ENCODE data around the gene CTNNA3.

Gene CTNNA3

DNA sequence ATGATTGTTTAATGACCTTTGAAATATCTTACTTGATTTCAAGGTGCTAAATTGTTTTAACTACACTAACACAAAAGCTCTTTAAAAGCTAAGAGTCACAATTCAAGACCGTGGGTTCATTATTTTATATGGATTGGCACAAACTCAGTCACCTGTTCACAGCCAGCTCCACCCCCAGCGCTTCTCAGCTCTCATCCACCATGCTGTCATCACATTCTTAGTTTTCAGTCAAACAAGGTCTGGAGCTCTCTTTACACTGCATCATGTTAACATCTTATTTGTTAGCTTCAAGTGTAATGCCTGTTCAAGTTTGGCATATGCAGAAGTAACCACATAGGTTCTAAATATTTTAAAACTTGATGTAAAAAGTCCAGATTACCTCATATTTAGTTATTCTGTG is 951.1 kb downstream of the CTNNA3 start:
- 82 to 95% methylated on average over 1 to 2 of the region's 2 CpGs for WGBS, 2 experiments (ENCODE audit: insufficient coverage in 2 of 2)
- H3K27ac ChIP-seq (ENCODE audit: low read depth, low read length, severe bottlenecking) = no peak overlapping the region
- H3K36me3 ChIP-seq (ENCODE audit: control insufficient read depth, insufficient read depth, low read length) = no peaks in the 10 kb centered on the region
- H3K4me3 ChIP-seq (ENCODE audit: extremely low read depth, insufficient read depth, low read length, poor library complexity, severe bottlenecking) = no peak overlapping the region
- no peaks in the 10 kb centered on the region for H3K9me3 ChIP-seq (ENCODE audit: control insufficient read depth, low read length)
- H3K4me1 ChIP-seq (ENCODE audit: control insufficient read depth, insufficient read depth, low read length, poor library complexity, severe bottlenecking) = no peaks in the 10 kb centered on the region

GRCh38 chr10:66737241-66737640 is 958.8 kb downstream of the CTNNA3 start:
- no peaks in the 10 kb centered on the region for H3K9me3 ChIP-seq (ENCODE audit: control insufficient read depth, low read length)
- no peak overlapping the region for H3K27ac ChIP-seq (ENCODE audit: low read depth, low read length, severe bottlenecking)
- no peak overlapping the region for H3K4me3 ChIP-seq (ENCODE audit: extremely low read depth, insufficient read depth, low read length, poor library complexity, severe bottlenecking)
- H3K36me3 ChIP-seq (ENCODE audit: control insufficient read depth, insufficient read depth, low read length) = no peaks in the 10 kb centered on the region
- H3K4me1 ChIP-seq (ENCODE audit: control insufficient read depth, insufficient read depth, low read length, poor library complexity, severe bottlenecking) = no peaks in the 10 kb centered on the region
- WGBS, 2 experiments (ENCODE audit: insufficient coverage in 2 of 2) = no CpG with 5 or more reads among the region's 2 CpGs

- WGBS, 2 experiments (ENCODE audit: insufficient coverage in 2 of 2) = no CpG with 5 or more reads among the region's 2 CpGs
- Histone ChIP-seq H3K9me3 (ENCODE audit: control insufficient read depth, low read length) (no peaks in the 10 kb centered on the region), H3K4me3 (ENCODE audit: extremely low read depth, insufficient read depth, low read length, poor library complexity, severe bottlenecking) (no peak overlapping the region), H3K27ac (ENCODE audit: low read depth, low read length, severe bottlenecking) (no peak overlapping the region), H3K36me3 (ENCODE audit: control insufficient read depth, insufficient read depth, low read length) (no peaks in the 10 kb centered on the region), H3K4me1 (ENCODE audit: control insufficient read depth, insufficient read depth, low read length, poor library complexity, severe bottlenecking) (no peaks in the 10 kb centered on the region)
These were observed 972.2 kb downstream of the CTNNA3 start for GRCh38 chr10:66723608-66724400.

GRCh38 chr10:66719483-66719882 is 976.5 kb downstream of the CTNNA3 start:
- Histone ChIP-seq H3K9me3 (ENCODE audit: control insufficient read depth, low read length) (no peaks in the 10 kb centered on the region), H3K27ac (ENCODE audit: low read depth, low read length, severe bottlenecking) (no peak overlapping the region), H3K36me3 (ENCODE audit: control insufficient read depth, insufficient read depth, low read length) (no peaks in the 10 kb centered on the region), H3K4me1 (ENCODE audit: control insufficient read depth, insufficient read depth, low read length, poor library complexity, severe bottlenecking) (no peaks in the 10 kb centered on the region), H3K4me3 (ENCODE audit: extremely low read depth, insufficient read depth, low read length, poor library complexity, severe bottlenecking) (no peak overlapping the region)
- 50% methylated on average over 1 of the region's 1 CpG; no CpG with 5 or more reads in 1 of the 2 experiments for WGBS, 2 experiments (ENCODE audit: insufficient coverage in 2 of 2)

DNA sequence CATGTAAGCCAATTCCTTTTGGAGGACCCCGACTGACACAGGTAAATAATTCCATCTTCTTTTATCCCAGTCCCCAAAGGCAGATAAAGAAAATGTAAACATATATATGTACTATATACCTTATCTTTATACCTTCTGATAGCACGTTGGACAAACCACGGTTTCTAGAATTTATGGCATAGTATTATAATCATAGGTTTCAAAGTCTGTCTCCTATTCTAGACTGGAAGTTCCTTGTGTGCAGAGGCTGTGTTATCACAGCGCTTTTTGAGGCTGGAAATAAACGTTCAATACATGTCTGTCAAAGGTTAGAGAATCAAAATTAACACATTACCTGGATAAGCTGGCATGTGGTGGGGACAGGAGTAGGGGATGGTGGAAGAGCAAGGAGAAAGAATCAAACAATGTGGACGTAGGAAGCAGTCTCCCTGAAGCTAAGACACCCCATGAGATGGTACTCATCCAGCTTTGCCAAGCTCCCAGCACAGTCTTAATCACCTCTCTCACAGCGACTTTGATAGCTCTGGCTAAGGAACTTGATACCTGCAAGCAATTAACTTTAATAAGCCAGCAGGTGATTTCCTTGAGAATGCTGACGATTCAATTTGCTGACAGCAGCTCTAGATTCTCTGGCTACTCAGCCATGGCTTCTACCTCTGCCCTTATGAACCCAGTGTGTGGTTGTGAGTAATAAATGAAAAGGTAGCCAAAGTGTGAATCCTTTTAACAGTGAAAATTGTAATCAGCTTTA is 978.6 kb downstream of the CTNNA3 start:
- Histone ChIP-seq H3K4me1 (ENCODE audit: control insufficient read depth, insufficient read depth, low read length, poor library complexity, severe bottlenecking) (no peaks in the 10 kb centered on the region), H3K27ac (ENCODE audit: low read depth, low read length, severe bottlenecking) (no peak overlapping the region), H3K4me3 (ENCODE audit: extremely low read depth, insufficient read depth, low read length, poor library complexity, severe bottlenecking) (no peak overlapping the region), H3K9me3 (ENCODE audit: control insufficient read depth, low read length) (no peaks in the 10 kb centered on the region), H3K36me3 (ENCODE audit: control insufficient read depth, insufficient read depth, low read length) (no peaks in the 10 kb centered on the region)
- 82 to 83% methylated on average over 2 to 3 of the region's 8 CpGs for WGBS, 2 experiments (ENCODE audit: insufficient coverage in 2 of 2)

DNA sequence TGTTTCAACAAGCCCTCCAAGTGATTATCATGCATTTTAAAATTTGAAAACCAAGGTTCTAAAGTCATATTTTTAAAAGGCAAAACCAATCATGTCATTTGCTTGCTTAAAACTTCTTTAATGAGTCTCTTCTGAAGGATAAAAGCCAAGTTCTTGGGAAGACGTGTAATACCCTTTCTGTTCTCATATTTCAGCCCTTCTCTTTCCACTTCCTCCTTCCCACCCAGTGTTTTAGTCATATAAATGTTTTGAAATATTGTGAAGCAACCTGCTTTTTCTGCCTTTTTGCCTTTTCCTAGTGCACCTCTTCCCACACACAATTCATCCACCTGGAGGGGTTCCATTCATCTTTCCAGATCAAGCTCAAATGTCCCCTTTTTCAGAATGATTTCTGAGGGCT is 981.3 kb downstream of the CTNNA3 start:
- Histone ChIP-seq H3K9me3 (ENCODE audit: control insufficient read depth, low read length) (no peaks in the 10 kb centered on the region), H3K27ac (ENCODE audit: low read depth, low read length, severe bottlenecking) (no peak overlapping the region), H3K36me3 (ENCODE audit: control insufficient read depth, insufficient read depth, low read length) (no peaks in the 10 kb centered on the region), H3K4me1 (ENCODE audit: control insufficient read depth, insufficient read depth, low read length, poor library complexity, severe bottlenecking) (no peaks in the 10 kb centered on the region), H3K4me3 (ENCODE audit: extremely low read depth, insufficient read depth, low read length, poor library complexity, severe bottlenecking) (no peak overlapping the region)
- WGBS, 2 experiments (ENCODE audit: insufficient coverage in 2 of 2) = no CpG with 5 or more reads among the region's 1 CpG

DNA sequence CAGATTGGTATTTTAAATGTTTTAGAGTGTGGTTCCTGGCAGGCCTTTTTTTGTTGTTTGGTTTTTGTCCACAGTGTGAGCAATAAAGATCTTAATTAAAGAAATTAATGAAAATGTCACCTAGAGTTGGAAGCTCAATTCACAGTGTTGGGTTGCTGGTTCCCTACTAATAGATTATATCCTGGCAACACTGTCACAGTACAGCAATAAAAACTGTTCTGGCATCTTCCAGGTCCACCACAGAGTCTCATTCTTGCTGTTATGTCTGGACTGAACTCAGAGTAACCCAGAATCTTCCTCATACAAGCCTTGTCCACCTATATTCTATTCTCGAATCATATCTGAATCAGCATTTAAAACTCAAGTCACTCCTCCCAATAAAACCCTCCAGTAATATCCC is 982.6 kb downstream of the CTNNA3 start:
- H3K9me3 ChIP-seq (ENCODE audit: control insufficient read depth, low read length) = no peaks in the 10 kb centered on the region
- no peak overlapping the region for H3K4me3 ChIP-seq (ENCODE audit: extremely low read depth, insufficient read depth, low read length, poor library complexity, severe bottlenecking)
- WGBS, 2 experiments (ENCODE audit: insufficient coverage in 2 of 2) = 33 to 67% methylated on average over 1 of the region's 1 CpG
- no peaks in the 10 kb centered on the region for H3K36me3 ChIP-seq (ENCODE audit: control insufficient read depth, insufficient read depth, low read length)
- no peaks in the 10 kb centered on the region for H3K4me1 ChIP-seq (ENCODE audit: control insufficient read depth, insufficient read depth, low read length, poor library complexity, severe bottlenecking)
- H3K27ac ChIP-seq (ENCODE audit: low read depth, low read length, severe bottlenecking) = no peak overlapping the region

GRCh38 chr10:66698069-66698468 is 997.9 kb downstream of the CTNNA3 start:
- Histone ChIP-seq H3K36me3 (ENCODE audit: control insufficient read depth, insufficient read depth, low read length) (no peaks in the 10 kb centered on the region), H3K9me3 (ENCODE audit: control insufficient read depth, low read length) (no peaks in the 10 kb centered on the region), H3K4me3 (ENCODE audit: extremely low read depth, insufficient read depth, low read length, poor library complexity, severe bottlenecking) (no peak overlapping the region), H3K4me1 (ENCODE audit: control insufficient read depth, insufficient read depth, low read length, poor library complexity, severe bottlenecking) (no peaks in the 10 kb centered on the region), H3K27ac (ENCODE audit: low read depth, low read length, severe bottlenecking) (no peak overlapping the region)
- no CpG with 5 or more reads among the region's 1 CpG for WGBS, 2 experiments (ENCODE audit: insufficient coverage in 2 of 2)

- no peaks in the 10 kb centered on the region for H3K9me3 ChIP-seq (ENCODE audit: control insufficient read depth, low read length)
- no peak overlapping the region for H3K27ac ChIP-seq (ENCODE audit: low read depth, low read length, severe bottlenecking)
- no peaks in the 10 kb centered on the region for H3K36me3 ChIP-seq (ENCODE audit: control insufficient read depth, insufficient read depth, low read length)
- H3K4me1 ChIP-seq (ENCODE audit: control insufficient read depth, insufficient read depth, low read length, poor library complexity, severe bottlenecking) = no peaks in the 10 kb centered on the region
- no peak overlapping the region for H3K4me3 ChIP-seq (ENCODE audit: extremely low read depth, insufficient read depth, low read length, poor library complexity, severe bottlenecking)
- 100% methylated on average over 1 of the region's 1 CpG; no CpG with 5 or more reads in 1 of the 2 experiments for WGBS, 2 experiments (ENCODE audit: insufficient coverage in 2 of 2)
These were observed 1000.9 kb downstream of the CTNNA3 start for GRCh38 chr10:66695046-66695445.

- no CpG with 5 or more reads among the region's 3 CpGs for WGBS, 2 experiments (ENCODE audit: insufficient coverage in 2 of 2)
- H3K36me3 ChIP-seq (ENCODE audit: control insufficient read depth, insufficient read depth, low read length) = no peaks in the 10 kb centered on the region
- H3K4me3 ChIP-seq (ENCODE audit: extremely low read depth, insufficient read depth, low read length, poor library complexity, severe bottlenecking) = no peak overlapping the region
- H3K27ac ChIP-seq (ENCODE audit: low read depth, low read length, severe bottlenecking) = no peak overlapping the region
- no peaks in the 10 kb centered on the region for H3K4me1 ChIP-seq (ENCODE audit: control insufficient read depth, insufficient read depth, low read length, poor library complexity, severe bottlenecking)
- no peaks in the 10 kb centered on the region for H3K9me3 ChIP-seq (ENCODE audit: control insufficient read depth, low read length)
These were observed 1011.4 kb downstream of the CTNNA3 start for GRCh38 chr10:66684581-66684980.

DNA sequence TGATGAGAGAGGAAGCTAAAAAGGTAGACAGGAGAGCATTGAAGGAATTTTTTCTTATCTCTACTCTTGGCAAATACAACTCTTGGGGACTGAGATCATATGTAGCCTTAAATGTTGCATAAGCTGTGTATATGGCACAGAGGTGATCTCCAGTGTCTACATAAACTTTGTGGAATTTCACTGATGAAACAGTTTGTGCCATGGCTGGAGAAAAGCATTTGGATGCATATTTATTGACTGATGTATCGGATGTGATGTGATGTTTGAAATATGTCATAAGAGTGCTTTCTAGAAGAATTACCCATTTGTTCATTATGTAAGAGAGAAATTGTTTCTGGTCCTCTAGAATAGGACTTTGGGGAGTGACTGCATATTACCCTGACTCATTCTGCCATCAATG is 1015.1 kb downstream of the CTNNA3 start:
- no peak overlapping the region for H3K27ac ChIP-seq (ENCODE audit: low read depth, low read length, severe bottlenecking)
- whole genome bisulfite sequencing, 2 experiments (ENCODE audit: insufficient coverage in 2 of 2) = 88 to 100% methylated on average over 1 of the region's 1 CpG
- H3K9me3 ChIP-seq (ENCODE audit: control insufficient read depth, low read length) = no peaks in the 10 kb centered on the region
- H3K4me1 ChIP-seq (ENCODE audit: control insufficient read depth, insufficient read depth, low read length, poor library complexity, severe bottlenecking) = no peaks in the 10 kb centered on the region
- H3K36me3 ChIP-seq (ENCODE audit: control insufficient read depth, insufficient read depth, low read length) = no peaks in the 10 kb centered on the region
- no peak overlapping the region for H3K4me3 ChIP-seq (ENCODE audit: extremely low read depth, insufficient read depth, low read length, poor library complexity, severe bottlenecking)

Data from mesodermal cell (in vitro differentiated cells).